Mucosa of descending colon (tissue), 3 donors: Measurements from ENCODE around the gene ESPN. TPM values are rescaled to one million over a fixed set of nuclear protein-coding genes. Genes with fewer than 3 reads are reported as not detected.

Experiments
- ATAC-seq: fragments of 200-7000 bp; cut with Tn5 transposase; one replicate; pipeline ENCODE4 v1.9.1; 2020; ENCODE audit warnings: mild to moderate bottlenecking, moderate library complexity
- DNase-seq, 3 donors: peaks; one replicate each; pipeline ENCODE4 v3.0.0-alpha.2; 2020
- H3K36me3 ChIP-seq: fragments of 200-600 bp; one replicate; pipeline ENCODE4 v1.8.0; 2021; ENCODE audit warnings: low read depth, mild to moderate bottlenecking
- H3K4me1 ChIP-seq: fragments of 200-600 bp; one replicate; pipeline ENCODE4 v1.8.0; 2021; ENCODE audit warnings: low read depth, mild to moderate bottlenecking
- H3K4me3 ChIP-seq: fragments of 200-600 bp; one replicate; pipeline ENCODE4 v1.8.0; 2021; ENCODE audit warnings: mild to moderate bottlenecking
- H3K9me3 ChIP-seq: fragments of 200-600 bp; one replicate; pipeline ENCODE4 v1.8.0; 2021; ENCODE audit warnings: mild to moderate bottlenecking
- CTCF ChIP-seq: fragments of 200-600 bp; IDR thresholded peaks from one replicate; pipeline ENCODE4 v1.8.0; 2022; ENCODE audit warnings: antibody characterized with exemption, mild to moderate bottlenecking
- intact Hi-C, 2 donors: fragments of 100-400 bp; cut with DNase I in 1 of 2; cut with micrococcal nuclease in 1 of 2; formaldehyde crosslinking; loops; one replicate each; pipeline versions ENCODE4 v1.11.0 to v1.11.1; 2022; cut with DNase I, micrococcal nuclease
- total RNA-seq, 3 donors: library from RNA; stranded (reverse); fragmentation: NEBNext Ultra II Directional in 2 of 3; extraction: Animal tissue kit (Norgen Biotek cat#: 25700) in 2 of 3; gene quantifications; one replicate each; pipeline versions ENCODE4 v1.2.1 to v1.2.4, GENCODE V29; 2021 to 2023
- donor health status: DM: no; HTN: no; CAD: no; lungs with moderate emphysema.
- donor health status: DM: no; HTN: no; CAD: no.
- donor health status: DM: no; HTN: yes; CAD: no.

The ESPN gene
- total RNA-seq, 3 donors from 2014 or later: 65.7 to 137 (median 124) TPM

- DNase-seq: no peak
- ATAC-seq: no peak
- no peaks in the 10 kb centered on the region for H3K9me3 ChIP-seq
- H3K4me1 ChIP-seq: peaks cover 43% of the 10 kb centered on the region
- no peak for TF ChIP-seq CTCF
- intact Hi-C loops: no loop called here
- H3K36me3 ChIP-seq: no peaks in the 10 kb centered on the region
- H3K4me3 ChIP-seq: no peak overlapping the region
Measured at GRCh38 chr1:6474815-6475282, 50.3 kb downstream of the ESPN start.

- peak; percentile 93 for TF ChIP-seq CTCF
Measured at GRCh38 chr1:6475381-6476133, 51.0 kb downstream of the ESPN start.

GRCh38 chr1:6476483-6476882, 51.9 kb downstream of the ESPN start:
- ATAC-seq: peak; percentile 48
- intact Hi-C loops: no loop called here
- peaks cover 43% of the 10 kb centered on the region for H3K4me1 ChIP-seq

More at GRCh38 chr1:6475381-6476133, 51.0 kb downstream of the ESPN start:
- peak; percentile 82 to 89 (median 85) for DNase-seq
- peaks cover 43% of the 10 kb centered on the region for H3K4me1 ChIP-seq
- no peak overlapping the region for H3K4me3 ChIP-seq
- H3K36me3 ChIP-seq: no peaks in the 10 kb centered on the region
- peak; percentile 48 for ATAC-seq
- intact Hi-C loops: no loop called here
- H3K9me3 ChIP-seq: no peaks in the 10 kb centered on the region

GRCh38 chr1:6477039-6477820, 52.7 kb downstream of the ESPN start:
- DNase-seq (no peak), ATAC-seq (no peak)
- no peak for TF ChIP-seq CTCF
- H3K4me3 ChIP-seq: no peak overlapping the region
- peaks cover 37% of the 10 kb centered on the region for H3K4me1 ChIP-seq
- no peaks in the 10 kb centered on the region for H3K36me3 ChIP-seq
- intact Hi-C loops: no loop called here
- no peaks in the 10 kb centered on the region for H3K9me3 ChIP-seq

More at GRCh38 chr1:6476483-6476882, 51.9 kb downstream of the ESPN start:
- peak in 2 of 3 donors; percentile 72 to 81 for DNase-seq
- no peaks in the 10 kb centered on the region for H3K9me3 ChIP-seq
- H3K4me3 ChIP-seq: no peak overlapping the region
- no peak for TF ChIP-seq CTCF
- H3K36me3 ChIP-seq: no peaks in the 10 kb centered on the region

- no peak for ATAC-seq
Measured at GRCh38 chr1:6481820-6482219, 57.2 kb downstream of the ESPN start.

More at GRCh38 chr1:6481820-6482219, 57.2 kb downstream of the ESPN start:
- TF ChIP-seq CTCF: no peak
- peaks cover 22% of the 10 kb centered on the region for H3K4me1 ChIP-seq
- peak in 1 of 3 donors; percentile 4 for DNase-seq
- intact Hi-C loops: no loop called here
- no peak overlapping the region for H3K4me3 ChIP-seq
- no peaks in the 10 kb centered on the region for H3K36me3 ChIP-seq
- H3K9me3 ChIP-seq: no peaks in the 10 kb centered on the region
